Lower lobe of right lung (tissue), 2 donors: Measurements from ENCODE around the gene TNIK. TPM values are rescaled to one million over a fixed set of nuclear protein-coding genes. Genes with fewer than 3 reads are reported as not detected.

ENCODE experiments used
- ATAC-seq, 2 donors: fragments of 200-7000 bp; cut with Tn5 transposase; one replicate each; pipeline ENCODE4 v1.9.1; 2020 to 2022; ENCODE audit warnings: mild to moderate bottlenecking in 2 of 2, moderate library complexity in 2 of 2
- DNase-seq: peaks from one replicate; pipeline ENCODE4 v3.0.0-alpha.2; 2020
- H3K27ac ChIP-seq: fragments of 200-600 bp; one replicate; pipeline ENCODE4 v1.8.0; 2022
- H3K27me3 ChIP-seq: fragments of 200-600 bp; one replicate; pipeline ENCODE4 v1.8.0; 2022; ENCODE audit warnings: low read depth
- H3K36me3 ChIP-seq: fragments of 200-600 bp; one replicate; pipeline ENCODE4 v1.8.0; 2022; ENCODE audit warnings: mild to moderate bottlenecking
- H3K4me1 ChIP-seq: fragments of 200-600 bp; one replicate; pipeline ENCODE4 v1.8.0; 2022
- H3K4me3 ChIP-seq: fragments of 200-600 bp; one replicate; pipeline ENCODE4 v1.8.0; 2022; ENCODE audit warnings: mild to moderate bottlenecking
- H3K9me3 ChIP-seq: fragments of 200-600 bp; one replicate; pipeline ENCODE4 v1.8.0; 2022
- intact Hi-C: fragments of 100-400 bp; cut with DNase I; formaldehyde crosslinking; loops from one replicate; pipeline ENCODE4 v1.11.0; 2022
- total RNA-seq: library from RNA; stranded (reverse); fragmentation: NEBNext Ultra II Directional; extraction: Animal tissue kit (Norgen Biotek cat#: 25700); gene quantifications from one replicate; pipeline ENCODE4 v1.2.1, GENCODE V29; 2021
- TF ChIP-seq, protein P1 (sequence below): fragments of 200-600 bp; IDR thresholded peaks from one replicate; pipeline ENCODE4 v1.8.0; 2022; ENCODE audit warnings: antibody characterized with exemption, mild to moderate bottlenecking
- donor health status: DM: no; HTN: yes; CAD: no; lungs with severe emphysema.

Gene TNIK
- total RNA-seq, 1 donor from 2014 or later = 29.3 TPM

DNA sequence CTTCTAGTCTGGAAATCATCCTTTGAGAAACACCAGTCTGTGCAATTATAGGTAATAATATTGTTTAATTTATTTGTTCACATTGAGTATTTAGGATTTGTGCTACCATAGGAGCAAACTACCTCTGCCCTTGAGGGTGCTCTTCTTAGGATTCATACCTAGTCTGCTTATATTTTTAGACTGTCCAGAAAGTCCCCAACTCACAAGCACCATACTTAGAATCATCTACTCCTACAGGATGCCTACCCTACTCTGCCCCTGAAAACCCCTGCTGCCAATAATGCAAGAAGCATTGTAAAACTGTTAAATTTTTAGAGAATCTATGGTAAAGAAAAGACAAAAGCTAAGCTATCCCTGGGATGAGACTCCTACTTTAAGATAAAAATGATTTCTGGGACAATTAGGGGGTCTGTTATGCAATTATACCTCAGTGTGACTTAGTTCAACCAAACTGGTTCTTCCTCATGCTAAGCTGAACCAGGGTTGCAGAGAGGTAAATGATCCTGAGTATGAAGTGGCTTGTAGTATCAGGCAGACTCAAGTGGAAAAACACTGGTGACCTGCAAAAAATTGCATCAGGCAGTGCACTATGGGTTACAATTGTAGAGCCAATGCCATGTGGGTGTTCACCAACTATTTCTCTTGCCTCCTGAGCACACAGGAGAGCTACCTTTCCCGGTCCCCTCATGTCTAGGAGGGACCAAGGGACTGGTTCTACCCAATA, 133.3 kb downstream of the TNIK start:
- intact Hi-C loops = no loop called here
- Histone ChIP-seq H3K27me3 (no peaks in the 10 kb centered on the region), H3K36me3 (no peaks in the 10 kb centered on the region), H3K4me1 (peaks cover 13% of the 10 kb centered on the region), H3K9me3 (no peaks in the 10 kb centered on the region), H3K4me3 (no peak overlapping the region), H3K27ac (no peak overlapping the region)
- DNase-seq = no peak
- peak; percentile 31 to 54 for ATAC-seq
- TF ChIP-seq, protein P1, sequence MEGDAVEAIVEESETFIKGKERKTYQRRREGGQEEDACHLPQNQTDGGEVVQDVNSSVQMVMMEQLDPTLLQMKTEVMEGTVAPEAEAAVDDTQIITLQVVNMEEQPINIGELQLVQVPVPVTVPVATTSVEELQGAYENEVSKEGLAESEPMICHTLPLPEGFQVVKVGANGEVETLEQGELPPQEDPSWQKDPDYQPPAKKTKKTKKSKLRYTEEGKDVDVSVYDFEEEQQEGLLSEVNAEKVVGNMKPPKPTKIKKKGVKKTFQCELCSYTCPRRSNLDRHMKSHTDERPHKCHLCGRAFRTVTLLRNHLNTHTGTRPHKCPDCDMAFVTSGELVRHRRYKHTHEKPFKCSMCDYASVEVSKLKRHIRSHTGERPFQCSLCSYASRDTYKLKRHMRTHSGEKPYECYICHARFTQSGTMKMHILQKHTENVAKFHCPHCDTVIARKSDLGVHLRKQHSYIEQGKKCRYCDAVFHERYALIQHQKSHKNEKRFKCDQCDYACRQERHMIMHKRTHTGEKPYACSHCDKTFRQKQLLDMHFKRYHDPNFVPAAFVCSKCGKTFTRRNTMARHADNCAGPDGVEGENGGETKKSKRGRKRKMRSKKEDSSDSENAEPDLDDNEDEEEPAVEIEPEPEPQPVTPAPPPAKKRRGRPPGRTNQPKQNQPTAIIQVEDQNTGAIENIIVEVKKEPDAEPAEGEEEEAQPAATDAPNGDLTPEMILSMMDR = no peak

GRCh38 chr3:171323938-171324536, 136.2 kb downstream of the TNIK start:
- no peaks in the 10 kb centered on the region for H3K9me3 ChIP-seq
- H3K36me3 ChIP-seq = no peaks in the 10 kb centered on the region
- H3K27me3 ChIP-seq = no peaks in the 10 kb centered on the region
- ATAC-seq = no peak
- no peak overlapping the region for H3K4me3 ChIP-seq
- no peak overlapping the region for H3K27ac ChIP-seq
- H3K4me1 ChIP-seq = peaks cover 23% of the 10 kb centered on the region
- no peak for DNase-seq
- intact Hi-C loops = no loop called here
- TF ChIP-seq, protein P1 = no peak

GRCh38 chr3:171321559-171322360, 138.4 kb downstream of the TNIK start:
- no peaks in the 10 kb centered on the region for H3K9me3 ChIP-seq
- DNase-seq (no peak), ATAC-seq (no peak)
- H3K27me3 ChIP-seq = no peaks in the 10 kb centered on the region
- H3K4me1 ChIP-seq = peaks cover 17% of the 10 kb centered on the region
- TF ChIP-seq, protein P1 = no peak
- H3K36me3 ChIP-seq = no peaks in the 10 kb centered on the region
- intact Hi-C loops = no loop called here
- no peak overlapping the region for H3K27ac ChIP-seq
- no peak overlapping the region for H3K4me3 ChIP-seq

- ATAC-seq = peak; percentile 85 to 87
Measured at GRCh38 chr3:171320750-171321558, 139.3 kb downstream of the TNIK start.

More at GRCh38 chr3:171320750-171321558, 139.3 kb downstream of the TNIK start:
- DNase-seq = no peak
- Histone ChIP-seq H3K4me1 (peaks cover 17% of the 10 kb centered on the region), H3K4me3 (no peak overlapping the region), H3K9me3 (no peaks in the 10 kb centered on the region), H3K36me3 (no peaks in the 10 kb centered on the region), H3K27ac (no peak overlapping the region), H3K27me3 (no peaks in the 10 kb centered on the region)
- intact Hi-C loops = no loop called here
- TF ChIP-seq, protein P1 = no peak
